NCI-H69 (cell line): ENCODE results near the gene FREM2.

ENCODE experiments used
- DNase-seq: peaks from one replicate; lab custom pipeline; 2025; lab: John Stamatoyannopoulos, UW

FREM2 gene

DNA sequence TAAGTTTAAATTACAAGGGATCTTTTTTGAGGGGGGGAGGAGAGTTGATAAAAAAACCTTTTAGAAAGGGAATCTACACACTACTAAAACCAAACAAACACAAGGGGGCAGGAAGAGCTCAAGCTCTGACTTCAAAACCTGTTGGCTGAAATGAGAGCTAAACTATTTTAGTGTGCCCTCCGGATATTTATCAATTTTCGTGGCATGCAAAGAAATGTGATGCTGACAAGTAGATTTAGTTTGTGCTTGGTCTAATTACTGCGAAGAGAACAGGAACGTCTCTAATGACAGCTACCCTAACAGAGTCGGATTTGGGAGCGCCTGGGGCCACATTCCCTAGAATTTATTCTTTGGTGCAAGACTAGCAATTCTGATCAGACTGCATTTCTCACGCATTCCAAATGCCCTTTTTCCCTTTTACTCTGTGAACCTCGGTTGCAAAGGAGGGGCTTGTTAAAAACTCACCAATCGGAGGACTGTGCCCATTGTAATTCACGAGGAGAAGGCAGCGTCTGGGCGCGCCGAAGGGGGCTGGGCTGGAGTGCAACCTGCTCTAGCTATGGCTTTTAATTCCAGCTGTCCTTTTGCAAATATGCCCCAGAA lies 802 bp upstream of the FREM2 start:
- DNase-seq, result peak; percentile 84

DNA sequence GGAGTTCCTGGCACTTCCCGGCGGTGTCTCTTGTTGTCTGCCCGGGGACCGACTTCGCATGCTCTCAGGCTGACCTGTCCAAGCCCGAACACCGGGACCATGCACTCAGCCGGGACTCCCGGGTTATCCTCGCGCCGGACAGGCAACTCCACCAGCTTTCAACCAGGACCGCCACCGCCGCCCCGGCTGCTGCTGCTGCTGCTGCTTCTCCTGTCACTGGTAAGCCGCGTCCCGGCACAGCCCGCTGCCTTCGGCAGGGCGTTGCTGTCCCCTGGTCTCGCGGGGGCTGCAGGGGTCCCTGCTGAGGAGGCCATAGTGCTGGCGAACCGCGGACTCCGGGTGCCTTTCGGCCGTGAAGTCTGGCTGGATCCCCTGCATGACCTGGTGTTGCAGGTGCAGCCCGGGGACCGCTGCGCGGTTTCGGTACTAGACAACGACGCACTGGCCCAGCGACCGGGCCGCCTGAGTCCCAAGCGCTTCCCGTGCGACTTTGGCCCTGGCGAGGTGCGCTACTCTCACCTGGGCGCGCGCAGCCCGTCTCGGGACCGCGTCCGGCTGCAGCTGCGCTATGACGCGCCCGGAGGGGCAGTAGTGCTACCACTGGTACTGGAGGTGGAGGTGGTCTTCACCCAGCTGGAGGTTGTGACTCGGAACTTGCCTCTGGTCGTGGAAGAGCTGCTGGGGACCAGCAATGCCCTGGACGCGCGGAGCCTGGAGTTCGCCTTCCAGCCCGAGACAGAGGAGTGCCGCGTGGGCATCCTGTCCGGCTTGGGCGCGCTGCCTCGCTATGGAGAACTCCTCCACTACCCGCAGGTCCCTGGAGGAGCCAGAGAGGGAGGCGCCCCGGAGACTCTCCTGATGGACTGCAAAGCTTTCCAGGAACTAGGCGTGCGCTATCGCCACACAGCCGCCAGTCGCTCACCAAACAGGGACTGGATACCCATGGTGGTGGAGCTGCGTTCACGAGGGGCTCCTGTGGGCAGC lies 661 bp downstream of the FREM2 start:
- DNase-seq, result peak; percentile 61

DNA sequence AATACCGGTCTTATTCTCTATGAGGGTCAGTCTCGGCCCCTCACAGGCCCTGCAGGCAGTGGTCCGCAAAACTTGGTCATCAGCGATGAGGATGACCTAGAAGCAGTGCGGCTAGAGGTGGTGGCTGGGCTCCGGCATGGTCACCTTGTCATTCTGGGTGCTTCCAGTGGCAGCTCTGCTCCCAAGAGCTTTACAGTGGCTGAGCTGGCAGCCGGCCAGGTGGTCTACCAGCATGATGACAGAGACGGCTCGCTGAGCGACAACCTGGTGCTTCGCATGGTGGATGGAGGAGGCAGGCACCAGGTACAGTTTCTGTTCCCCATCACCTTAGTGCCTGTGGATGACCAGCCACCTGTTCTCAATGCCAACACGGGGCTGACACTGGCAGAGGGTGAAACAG lies 1.8 kb downstream of the FREM2 start:
- no peak for DNase-seq

DNA sequence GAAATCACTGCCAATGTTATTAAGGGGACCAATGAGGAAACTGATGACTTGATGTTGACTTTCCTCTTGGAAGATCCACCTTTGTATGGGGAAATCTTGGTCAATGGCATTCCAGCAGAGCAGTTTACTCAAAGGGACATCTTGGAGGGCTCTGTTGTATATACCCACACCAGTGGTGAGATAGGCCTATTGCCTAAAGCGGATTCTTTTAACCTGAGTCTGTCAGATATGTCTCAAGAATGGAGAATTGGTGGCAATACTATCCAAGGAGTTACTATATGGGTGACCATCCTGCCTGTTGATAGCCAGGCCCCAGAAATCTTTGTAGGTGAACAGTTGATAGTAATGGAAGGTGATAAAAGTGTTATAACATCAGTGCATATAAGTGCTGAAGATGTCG lies 3.4 kb downstream of the FREM2 start:
- no peak for DNase-seq

DNA sequence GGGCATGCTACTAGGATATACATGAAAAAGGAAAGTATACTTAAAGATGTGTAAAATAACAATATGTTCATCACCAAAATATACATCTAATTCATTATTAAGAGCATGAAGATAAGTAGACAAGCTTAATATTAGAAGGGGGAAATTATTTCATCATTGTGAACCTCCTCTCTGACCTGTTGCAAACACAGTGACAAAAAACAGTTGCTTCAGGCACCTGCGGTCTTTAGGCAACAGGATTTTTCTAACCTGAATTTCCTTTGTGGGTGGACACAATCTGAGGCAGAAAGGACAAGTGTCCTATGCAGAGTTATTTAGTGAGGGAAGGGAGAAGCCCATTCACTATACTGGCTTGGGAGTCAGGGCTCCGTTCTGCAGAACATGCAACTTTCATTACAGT lies 6.3 kb downstream of the FREM2 start:
- DNase-seq, result no peak

DNA sequence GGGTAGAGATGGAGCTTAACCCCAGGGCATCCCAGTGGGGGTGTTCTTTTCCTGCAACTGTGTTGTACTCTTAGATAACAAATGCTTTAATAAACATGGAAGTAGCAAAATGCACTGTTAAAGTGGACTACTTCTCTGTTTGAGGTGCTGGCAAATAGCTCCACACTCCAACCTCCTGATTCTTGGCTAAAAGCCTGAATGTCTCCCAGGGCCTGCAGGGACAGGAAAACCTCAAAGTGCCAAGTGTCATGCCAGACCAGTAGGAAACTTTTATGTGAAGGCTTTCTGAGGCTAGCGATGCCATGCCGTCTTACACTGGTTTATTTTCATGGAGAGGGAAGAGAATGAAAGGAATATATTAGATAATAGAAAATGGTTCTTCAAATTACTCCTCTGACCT lies 6.8 kb downstream of the FREM2 start:
- DNase-seq, result peak; percentile 22

DNA sequence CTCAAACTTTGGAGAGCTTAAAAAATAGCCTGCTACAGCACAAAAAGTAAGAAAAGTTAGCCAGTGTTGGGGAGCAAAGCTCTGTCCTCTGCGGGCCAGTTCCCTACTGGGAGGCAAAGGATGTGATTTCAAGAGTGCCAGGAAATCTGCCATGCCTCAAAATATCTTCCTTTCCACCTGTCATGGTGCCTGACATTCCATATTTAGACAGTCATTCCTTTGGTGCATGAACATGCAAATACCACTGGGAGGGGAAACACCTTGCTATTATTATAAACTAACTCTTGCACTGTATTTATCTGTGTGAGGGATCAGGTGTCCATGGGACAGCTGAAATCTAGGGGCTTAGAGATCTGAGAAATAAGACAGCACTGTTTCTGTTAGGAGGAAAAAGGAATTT lies 10.3 kb downstream of the FREM2 start:
- no peak for DNase-seq

DNA sequence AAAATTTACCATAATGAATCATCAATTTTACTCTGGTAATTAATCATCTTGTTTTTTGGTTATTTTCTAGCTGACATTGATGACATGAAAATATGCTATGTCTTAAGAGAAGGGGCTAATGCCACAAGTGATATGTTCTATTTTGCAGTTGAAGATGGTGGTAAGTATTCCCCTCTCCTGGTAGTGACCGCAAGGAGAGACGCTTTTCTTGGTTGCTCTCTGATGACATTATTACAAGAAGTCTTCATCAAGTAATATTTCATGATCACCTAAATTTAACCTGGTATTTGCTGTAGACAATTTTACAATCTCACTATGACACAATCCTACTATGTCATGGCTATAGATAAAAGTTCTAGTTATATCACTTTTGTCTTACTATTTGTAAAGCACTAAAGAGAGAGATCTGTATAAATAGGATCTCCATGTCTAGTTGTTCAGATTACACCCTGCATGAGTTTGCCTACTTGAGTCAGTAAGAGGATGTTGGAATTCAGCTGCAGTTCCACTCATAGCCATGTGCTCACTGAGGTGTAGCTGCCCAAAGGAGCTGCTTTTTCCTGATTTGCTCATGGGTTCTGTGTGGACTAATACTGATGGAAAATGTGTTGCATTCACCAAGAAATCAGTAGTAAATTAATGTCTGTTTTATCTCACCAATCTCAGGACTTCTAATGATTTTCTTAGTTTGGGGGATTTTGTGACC lies 10.9 kb downstream of the FREM2 start:
- DNase-seq, result peak; percentile 11

DNA sequence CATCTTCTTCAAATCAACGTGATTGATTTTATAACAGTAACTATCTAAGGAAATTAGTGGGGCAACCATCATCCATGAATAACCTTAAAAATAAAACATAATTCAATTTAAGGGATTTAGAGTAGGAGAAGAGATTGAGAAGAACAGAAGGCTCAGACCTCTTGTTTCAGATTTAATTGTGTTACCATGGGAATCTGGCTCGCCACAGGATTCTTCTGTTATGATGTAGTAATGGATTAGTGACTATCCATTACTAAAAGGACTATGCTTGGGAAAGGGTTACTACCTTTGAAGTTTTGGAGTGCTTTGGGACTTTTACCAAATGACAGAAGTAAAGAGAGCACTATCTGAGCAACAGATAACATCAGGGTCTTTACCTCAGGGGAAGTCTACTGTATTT lies 13.2 kb downstream of the FREM2 start:
- DNase-seq, result no peak

DNA sequence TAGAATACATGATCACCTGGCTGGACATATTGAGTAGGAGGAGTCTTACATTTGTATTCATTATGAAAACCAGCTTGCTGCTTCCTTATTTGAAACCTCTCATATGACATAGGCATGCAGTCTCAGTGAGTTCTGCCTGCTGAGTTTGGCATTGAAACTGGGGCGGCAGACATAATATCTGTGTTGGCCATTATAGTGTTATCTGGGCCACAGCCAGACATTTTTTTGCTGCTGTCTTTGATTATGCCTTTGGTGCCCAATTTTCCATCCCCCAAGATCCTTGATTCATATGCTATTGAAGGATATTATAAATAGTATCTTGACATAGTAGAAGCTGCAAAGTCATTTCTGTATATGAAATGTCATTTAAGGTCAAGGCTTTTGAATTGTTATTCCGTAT lies 15.8 kb downstream of the FREM2 start:
- DNase-seq, result peak; percentile 74

DNA sequence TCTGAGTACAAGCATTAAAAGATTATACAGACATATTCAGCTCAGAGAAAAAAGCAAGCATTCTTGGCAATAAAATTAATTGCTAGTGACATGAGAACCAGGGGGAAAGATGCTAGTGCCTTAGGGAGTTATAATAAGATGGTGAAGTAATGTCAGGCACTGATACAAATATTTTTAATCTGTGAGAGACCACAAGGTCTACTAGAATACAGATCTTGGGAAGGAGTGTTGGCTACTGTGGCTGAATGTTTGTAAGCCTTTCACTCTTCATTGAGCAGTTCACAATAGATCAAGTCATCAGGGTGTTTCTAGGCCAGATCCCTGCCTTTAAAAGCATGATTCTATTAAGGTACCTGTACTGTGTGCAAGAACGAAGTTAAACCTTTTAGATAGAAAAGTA lies 16.4 kb downstream of the FREM2 start:
- no peak for DNase-seq

DNA sequence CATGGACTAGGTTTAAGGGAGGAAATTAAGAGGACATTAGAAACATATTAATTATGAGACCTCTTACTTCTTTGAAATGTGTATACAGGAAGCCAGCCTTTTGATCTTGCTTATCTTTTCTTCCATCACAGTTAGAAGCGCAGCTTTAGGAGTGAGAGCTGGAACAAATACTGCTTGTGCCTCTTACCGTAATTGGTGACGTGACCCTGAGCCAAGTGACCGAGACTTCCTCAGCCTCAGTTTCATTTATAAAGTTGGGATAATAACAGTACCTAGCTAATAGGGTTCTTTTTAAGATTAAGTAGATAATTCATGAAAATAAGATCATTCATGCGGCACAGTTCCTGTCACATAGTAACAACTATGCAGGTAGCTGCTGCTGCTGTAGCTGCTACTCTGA lies 18.5 kb downstream of the FREM2 start:
- no peak for DNase-seq

DNA sequence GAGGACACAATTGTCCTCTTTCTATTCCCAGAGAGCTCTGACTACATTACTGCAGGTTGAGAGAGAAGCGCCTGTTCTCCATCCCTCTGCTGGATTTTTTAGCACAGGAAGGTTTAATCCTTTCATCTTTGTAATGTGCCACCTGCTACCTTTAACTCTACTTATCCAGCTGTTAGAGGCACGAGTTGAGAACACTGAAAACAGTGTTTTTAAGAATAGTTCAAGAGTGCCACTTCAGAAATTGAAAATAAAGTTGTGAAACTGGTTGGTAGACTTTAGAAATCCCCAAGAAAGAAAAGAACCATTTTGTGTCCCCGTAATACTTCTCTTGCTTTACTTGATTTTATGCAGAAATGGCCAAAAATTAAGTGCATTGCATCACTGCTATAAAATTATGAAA lies 20.6 kb downstream of the FREM2 start:
- peak; percentile 3 for DNase-seq

DNA sequence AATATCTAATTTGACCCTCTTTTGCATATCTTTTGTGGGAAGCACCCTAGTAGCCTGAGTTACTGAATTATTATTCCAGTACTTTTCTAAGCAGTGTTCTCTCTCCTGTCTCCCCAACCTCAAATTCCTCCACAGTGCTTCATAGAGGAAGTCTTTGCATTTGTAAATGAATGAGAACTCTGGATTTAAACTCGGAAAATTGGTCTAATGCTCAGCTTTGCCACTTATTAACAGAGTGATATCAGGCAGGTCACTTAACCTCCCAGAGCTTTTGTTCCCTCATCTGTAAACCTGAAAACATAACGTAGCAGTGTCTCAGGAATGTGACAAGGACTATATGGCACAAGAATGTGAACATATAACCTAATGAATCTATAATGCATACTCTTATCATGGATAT lies 26.2 kb downstream of the FREM2 start:
- no peak for DNase-seq

DNA sequence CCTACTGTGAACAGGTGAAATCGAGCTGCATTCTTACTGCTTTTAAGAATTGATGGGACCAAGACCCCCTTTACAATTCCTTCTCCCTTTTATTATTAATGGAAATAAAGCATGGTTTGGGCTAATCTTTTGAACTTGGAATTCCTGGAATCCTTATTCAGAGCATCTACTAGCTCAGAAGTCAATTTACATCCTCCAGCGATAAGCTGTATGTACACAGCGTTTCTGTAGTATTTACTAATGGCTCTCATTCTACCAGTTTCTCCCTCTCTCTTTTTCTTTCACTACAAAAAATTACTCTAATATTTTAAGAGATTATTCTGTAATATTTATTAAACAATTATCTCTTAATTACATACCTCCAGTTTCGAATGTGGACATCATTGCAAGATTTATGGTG lies 31.5 kb downstream of the FREM2 start:
- no peak for DNase-seq

DNA sequence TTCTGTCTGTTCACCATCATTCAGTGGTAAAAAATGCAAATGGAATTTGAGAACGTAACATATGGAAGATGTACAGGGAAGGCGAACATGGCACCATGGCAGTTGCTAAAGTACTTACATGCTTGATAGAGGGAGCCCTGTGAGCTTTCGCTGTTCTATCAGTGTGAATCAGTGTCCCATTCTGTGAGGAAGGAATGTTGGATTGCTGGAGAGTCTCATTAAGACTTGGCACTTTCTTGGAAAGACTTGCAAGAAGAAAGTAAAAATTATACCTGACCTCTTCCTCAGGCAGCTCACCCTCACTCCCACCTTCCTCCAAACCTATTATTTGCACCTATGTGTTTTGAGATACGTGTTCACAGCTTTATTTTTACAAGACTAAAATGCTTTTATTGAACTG lies 43.5 kb downstream of the FREM2 start:
- peak; percentile 9 for DNase-seq

DNA sequence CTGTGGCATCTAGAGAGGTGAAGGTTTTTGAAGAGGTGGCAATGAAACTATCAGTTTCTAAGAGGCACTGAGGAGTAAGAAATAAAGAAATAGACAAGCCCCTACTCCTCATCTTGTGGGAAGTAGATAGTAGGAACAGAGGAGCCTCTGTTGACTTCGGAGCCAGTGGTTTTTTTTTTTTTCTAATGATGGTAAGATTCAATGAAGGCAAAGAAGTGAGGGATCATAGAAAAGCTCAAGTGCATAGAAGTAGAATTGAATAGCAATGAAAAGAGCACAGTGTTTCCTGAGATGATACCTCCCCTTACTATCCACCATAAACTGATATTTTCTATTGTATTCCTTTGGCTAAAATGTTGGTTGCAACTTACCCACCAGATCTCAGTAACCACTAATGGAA lies 46.3 kb downstream of the FREM2 start:
- no peak for DNase-seq

DNA sequence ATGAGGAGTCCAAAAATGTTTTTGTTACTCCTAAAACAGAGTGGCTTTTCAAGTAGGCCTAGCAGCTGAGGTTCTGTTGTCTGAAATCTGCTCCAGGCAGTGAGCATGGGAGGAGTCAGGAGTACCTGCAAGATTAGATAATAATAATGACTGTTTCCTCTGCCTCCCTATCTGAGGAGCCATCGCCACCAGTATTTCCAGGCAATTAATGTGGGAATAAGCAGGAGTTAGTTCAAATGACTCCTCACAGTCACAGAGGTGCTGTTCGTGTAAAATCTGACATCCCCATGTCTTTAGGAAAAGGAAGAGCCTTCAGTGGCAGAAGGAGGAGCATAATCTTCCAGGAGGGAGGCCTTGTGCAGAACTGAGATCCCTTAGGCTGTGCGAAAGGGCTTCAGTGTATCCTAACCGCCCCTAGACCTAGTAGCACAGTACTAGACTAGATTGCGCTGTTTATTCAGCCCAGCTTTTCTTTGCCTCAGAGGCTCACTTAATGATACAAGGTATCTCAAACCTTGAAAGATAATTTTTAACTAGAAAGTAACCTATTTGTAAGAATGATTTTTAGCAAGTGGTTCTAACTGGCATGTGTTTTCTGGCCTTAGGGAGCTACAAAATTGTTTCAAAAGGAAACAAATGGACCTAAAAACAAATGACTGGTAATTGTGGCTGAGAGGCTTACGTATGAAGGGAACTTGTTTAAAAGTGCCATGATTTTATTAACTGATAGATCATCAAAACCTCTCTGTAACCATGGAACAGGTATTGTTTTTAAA lies 49.0 kb downstream of the FREM2 start:
- peak; percentile 61 for DNase-seq

DNA sequence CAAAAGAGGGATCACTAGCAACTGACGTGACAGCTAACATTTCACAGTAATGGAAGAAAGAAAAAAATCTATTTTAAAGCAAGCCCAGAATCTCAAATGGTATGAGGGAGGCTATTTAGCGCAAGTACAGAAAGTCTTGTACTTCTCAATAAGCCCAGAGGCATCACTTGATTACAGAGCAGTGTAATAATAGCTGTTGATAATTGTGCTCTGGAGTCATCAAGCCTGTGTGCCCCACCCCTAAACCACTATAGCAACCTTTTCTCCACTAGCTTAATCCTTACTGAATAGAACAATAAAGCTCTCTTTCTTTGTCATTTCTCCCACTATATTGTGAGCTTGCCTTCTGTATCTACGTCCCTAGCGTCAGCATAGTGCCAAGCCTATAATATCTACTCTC lies 56.6 kb downstream of the FREM2 start:
- peak; percentile 89 for DNase-seq

DNA sequence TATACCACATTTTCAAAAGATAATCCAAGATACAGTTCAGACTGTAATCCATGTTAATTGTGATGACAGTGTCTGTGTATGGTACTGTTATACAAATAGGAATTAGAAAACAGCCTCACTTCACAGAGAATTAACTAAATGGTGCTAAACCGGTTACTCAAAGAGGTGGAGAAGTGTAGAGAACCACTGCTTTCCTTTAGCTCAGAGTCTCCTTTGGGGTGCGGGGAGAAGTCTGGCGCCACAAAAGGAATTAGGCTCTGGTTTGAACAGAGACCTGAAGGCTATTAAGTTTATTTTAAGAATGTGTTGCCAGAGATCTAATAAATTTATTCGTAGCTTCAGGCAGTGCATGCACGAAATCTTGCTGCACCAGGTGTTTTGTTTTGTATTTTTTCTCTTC lies 65.8 kb downstream of the FREM2 start:
- DNase-seq, result peak; percentile 22

DNA sequence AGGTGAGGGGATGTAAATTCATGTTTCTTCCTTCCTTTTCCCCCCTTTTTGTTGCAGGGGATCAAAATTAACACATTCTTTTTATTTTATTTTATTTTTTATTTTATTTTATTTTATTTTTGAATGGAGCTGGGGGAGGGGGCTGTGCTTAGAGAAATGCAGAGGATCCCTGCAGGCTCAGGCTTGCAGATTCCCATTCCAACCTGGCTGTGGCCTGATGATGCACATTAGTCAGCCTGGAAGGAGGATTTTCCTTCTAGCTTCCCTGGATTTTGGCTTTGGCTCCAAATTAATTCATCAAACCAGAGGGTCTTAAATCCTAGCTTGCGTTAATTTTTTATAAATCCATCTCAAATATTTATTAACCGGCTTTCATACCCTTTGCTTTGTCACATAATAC lies 67.0 kb downstream of the FREM2 start:
- DNase-seq, result peak; percentile 15

DNA sequence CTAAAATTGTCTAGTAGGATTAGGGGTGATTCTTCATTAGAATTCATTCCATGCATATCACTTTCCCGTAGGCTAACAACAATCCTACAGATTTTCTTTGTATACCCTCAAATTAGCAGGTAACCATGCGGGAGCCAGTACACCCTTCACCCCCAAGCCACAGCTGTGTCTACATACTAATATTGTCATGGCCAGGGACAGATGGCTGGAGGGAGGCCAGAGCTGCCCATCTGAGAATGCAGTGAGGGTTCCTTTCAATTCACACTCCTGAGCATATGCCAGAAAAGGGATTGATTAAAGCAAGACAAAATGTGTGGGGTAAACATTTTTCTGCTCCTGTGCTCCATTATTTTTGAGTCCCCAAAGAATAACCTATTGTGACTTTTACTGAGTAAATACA lies 68.9 kb downstream of the FREM2 start:
- DNase-seq, result peak; percentile 94
